Measurements from ENCODE around the gene RTN3. TPM values are rescaled to one million over a fixed set of nuclear protein-coding genes. Genes with fewer than 3 reads are reported as not detected.

RTN3 gene
- total RNA-seq, 1 experiment from 2014 or later = 145 TPM

GRCh38 chr11:63672936-63673539 is 8.3 kb upstream of the RTN3 start:
- POLR2A ChIA-PET = no interaction called here
- intact Hi-C loops (cut with micrococcal nuclease; ENCODE audit: unreplicated experiment) = no loop called here
- H3K27ac ChIP-seq (ENCODE audit: low read length) = peak overlapping the region; percentile 11; the same call in 1 of the 2 replicates
- DNase-seq (ENCODE audit: low read depth, low spot score) (no peak), ATAC-seq (no peak)
- no peaks in the 10 kb centered on the region for H3K9me3 ChIP-seq (ENCODE audit: control insufficient read depth, insufficient read depth, low read depth, low read length)
- CTCF ChIA-PET = no interaction called here
- no peaks in the 10 kb centered on the region for H3K27me3 ChIP-seq (ENCODE audit: control insufficient read depth, insufficient read depth, low read length)
- no peak overlapping the region for H3K4me3 ChIP-seq (ENCODE audit: low read depth in 2 of 2, low read length in 2 of 2)
- BruUV-seq (replicated peaks) = no TSS peak
- H3K4me1 ChIP-seq (ENCODE audit: control insufficient read depth, insufficient read depth, low read length) = peaks cover 12% of the 10 kb centered on the region
- TF ChIP-seq TCF7L2 (IDR thresholded peaks at IDR 0.05; ENCODE audit: low read depth, low read length) = no peak
- TF ChIP-seq POLR2AphosphoS5 (IDR thresholded peaks at IDR 0.05; ENCODE audit: low read depth, low read length) = no peak
- H3K36me3 ChIP-seq (ENCODE audit: control insufficient read depth, insufficient read depth, low read length) = no peaks in the 10 kb centered on the region
- in situ Hi-C loops (cut with HindIII; ENCODE audit: low pct_unique_long_range_greater_than_20kb, low sequenced_read_pairs) = no loop called here

DNA sequence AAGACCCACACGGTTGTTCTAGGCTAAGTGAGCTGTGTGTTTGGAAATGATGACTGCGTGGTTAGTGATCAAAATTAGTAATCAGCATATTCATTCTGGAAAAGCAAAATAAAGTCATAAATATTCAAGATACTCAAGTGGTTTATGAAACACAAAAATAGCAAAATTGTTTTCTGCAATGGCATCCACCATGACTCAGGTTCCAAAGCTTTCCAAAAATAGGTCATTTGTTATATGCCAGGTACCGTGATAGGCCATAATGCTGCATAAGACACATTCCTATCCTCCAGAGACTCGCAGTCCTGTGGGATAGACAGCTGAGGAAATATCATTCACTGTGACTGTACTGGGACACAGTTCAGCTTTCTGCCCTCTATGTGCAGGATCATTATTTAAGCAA is 7.7 kb upstream of the RTN3 start:
- Histone ChIP-seq H3K4me3 (ENCODE audit: low read depth in 2 of 2, low read length in 2 of 2) (no peak overlapping the region), H3K9me3 (ENCODE audit: control insufficient read depth, insufficient read depth, low read depth, low read length) (no peaks in the 10 kb centered on the region), H3K4me1 (ENCODE audit: control insufficient read depth, insufficient read depth, low read length) (peaks cover 7% of the 10 kb centered on the region), H3K27ac (ENCODE audit: low read length) (no peak overlapping the region; the same call in 1 of the 2 replicates), H3K36me3 (ENCODE audit: control insufficient read depth, insufficient read depth, low read length) (no peaks in the 10 kb centered on the region), H3K27me3 (ENCODE audit: control insufficient read depth, insufficient read depth, low read length) (no peaks in the 10 kb centered on the region)
- BruUV-seq (replicated peaks) = no TSS peak
- DNase-seq (ENCODE audit: low read depth, low spot score) = no peak
- ChIA-PET CTCF (no interaction called here), POLR2A (no interaction called here)
- in situ Hi-C loops (cut with HindIII; ENCODE audit: low pct_unique_long_range_greater_than_20kb, low sequenced_read_pairs) = no loop called here
- ATAC-seq = no peak
- intact Hi-C loops (cut with micrococcal nuclease; ENCODE audit: unreplicated experiment) = no loop called here
- TF ChIP-seq CTCF (IDR thresholded peaks at IDR 0.05) = no peak
- no peak for TF ChIP-seq SIN3A (IDR thresholded peaks at IDR 0.05; ENCODE audit: borderline replicate concordance, insufficient read depth, low read depth, low read length)

GRCh38 chr11:63680834-63681320 is 423 bp upstream of the RTN3 start:
- H3K4me1 ChIP-seq (ENCODE audit: control insufficient read depth, insufficient read depth, low read length) = peaks cover 16% of the 10 kb centered on the region; the same call in 1 of the 2 replicates
- DNase-seq (ENCODE audit: low read depth, low spot score) (no peak), ATAC-seq (peak; percentile 97)
- H3K4me3 ChIP-seq (ENCODE audit: low read depth in 2 of 2, low read length in 2 of 2) = peak overlapping the region; percentile 58 to 94
- TF ChIP-seq SIN3A (IDR thresholded peaks at IDR 0.05; ENCODE audit: borderline replicate concordance, insufficient read depth, low read depth, low read length) (no peak), CTCF (IDR thresholded peaks at IDR 0.05) (no peak), TCF7L2 (IDR thresholded peaks at IDR 0.05; ENCODE audit: low read depth, low read length) (no peak), POLR2AphosphoS5 (IDR thresholded peaks at IDR 0.05; ENCODE audit: low read depth, low read length) (no peak)
- TF ChIP-seq, protein P1, sequence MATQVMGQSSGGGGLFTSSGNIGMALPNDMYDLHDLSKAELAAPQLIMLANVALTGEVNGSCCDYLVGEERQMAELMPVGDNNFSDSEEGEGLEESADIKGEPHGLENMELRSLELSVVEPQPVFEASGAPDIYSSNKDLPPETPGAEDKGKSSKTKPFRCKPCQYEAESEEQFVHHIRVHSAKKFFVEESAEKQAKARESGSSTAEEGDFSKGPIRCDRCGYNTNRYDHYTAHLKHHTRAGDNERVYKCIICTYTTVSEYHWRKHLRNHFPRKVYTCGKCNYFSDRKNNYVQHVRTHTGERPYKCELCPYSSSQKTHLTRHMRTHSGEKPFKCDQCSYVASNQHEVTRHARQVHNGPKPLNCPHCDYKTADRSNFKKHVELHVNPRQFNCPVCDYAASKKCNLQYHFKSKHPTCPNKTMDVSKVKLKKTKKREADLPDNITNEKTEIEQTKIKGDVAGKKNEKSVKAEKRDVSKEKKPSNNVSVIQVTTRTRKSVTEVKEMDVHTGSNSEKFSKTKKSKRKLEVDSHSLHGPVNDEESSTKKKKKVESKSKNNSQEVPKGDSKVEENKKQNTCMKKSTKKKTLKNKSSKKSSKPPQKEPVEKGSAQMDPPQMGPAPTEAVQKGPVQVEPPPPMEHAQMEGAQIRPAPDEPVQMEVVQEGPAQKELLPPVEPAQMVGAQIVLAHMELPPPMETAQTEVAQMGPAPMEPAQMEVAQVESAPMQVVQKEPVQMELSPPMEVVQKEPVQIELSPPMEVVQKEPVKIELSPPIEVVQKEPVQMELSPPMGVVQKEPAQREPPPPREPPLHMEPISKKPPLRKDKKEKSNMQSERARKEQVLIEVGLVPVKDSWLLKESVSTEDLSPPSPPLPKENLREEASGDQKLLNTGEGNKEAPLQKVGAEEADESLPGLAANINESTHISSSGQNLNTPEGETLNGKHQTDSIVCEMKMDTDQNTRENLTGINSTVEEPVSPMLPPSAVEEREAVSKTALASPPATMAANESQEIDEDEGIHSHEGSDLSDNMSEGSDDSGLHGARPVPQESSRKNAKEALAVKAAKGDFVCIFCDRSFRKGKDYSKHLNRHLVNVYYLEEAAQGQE (IDR thresholded peaks at IDR 0.05; ENCODE audit: insufficient read depth in 1 of 2, low read depth in 2 of 2, low read length in 1 of 2) = no peak
- H3K36me3 ChIP-seq (ENCODE audit: control insufficient read depth, insufficient read depth, low read length) = no peaks in the 10 kb centered on the region
- no peaks in the 10 kb centered on the region for H3K27me3 ChIP-seq (ENCODE audit: control insufficient read depth, insufficient read depth, low read length)
- CTCF ChIA-PET = no interaction called here
- peak overlapping the region; percentile 89 for H3K27ac ChIP-seq (ENCODE audit: low read length)
- in situ Hi-C loops (cut with HindIII; ENCODE audit: low pct_unique_long_range_greater_than_20kb, low sequenced_read_pairs) = no loop called here
- POLR2A ChIA-PET = no interaction called here
- no TSS peak for BruUV-seq (replicated peaks)
- H3K9me3 ChIP-seq (ENCODE audit: control insufficient read depth, insufficient read depth, low read depth, low read length) = no peaks in the 10 kb centered on the region
- intact Hi-C loops (cut with micrococcal nuclease; ENCODE audit: unreplicated experiment) = no loop called here

Measured in Panc1 (cell line).